WTC11 (cell line): ENCODE measurements around the gene PARD3B.

Experiments used
- ARID4B ChIP-seq: sonication (generic); formaldehyde crosslinking; IDR thresholded peaks from 2 replicates; pipeline ENCODE4 v1.8.0; 2023; ENCODE audit warnings: missing genetic modification reagents, mild to moderate bottlenecking, borderline replicate concordance
- ATF6 ChIP-seq: sonication (generic); formaldehyde crosslinking; IDR thresholded peaks from 2 replicates; pipeline ENCODE4 v1.8.1; 2023; ENCODE audit warnings: mild to moderate bottlenecking, missing genetic modification reagents
- CTCF ChIP-seq: fragments of 200-600 bp; IDR thresholded peaks from 2 replicates; pipeline ENCODE4 v1.8.0; 2022; ENCODE audit warnings: antibody characterized with exemption
- IRF2 ChIP-seq: sonication (generic); formaldehyde crosslinking; IDR thresholded peaks from 2 replicates; pipeline ENCODE4 v1.8.0; 2022; ENCODE audit warnings: low read depth, missing genetic modification reagents, borderline replicate concordance
- JUN ChIP-seq: sonication (generic); formaldehyde crosslinking; IDR thresholded peaks from 2 replicates; pipeline ENCODE4 v1.8.0; 2023; ENCODE audit warnings: mild to moderate bottlenecking, missing genetic modification reagents
- PREB ChIP-seq: sonication (generic); formaldehyde crosslinking; IDR thresholded peaks from 2 replicates; pipeline ENCODE4 v1.8.1; 2022; ENCODE audit warnings: mild to moderate bottlenecking, missing genetic modification reagents, moderate library complexity, borderline replicate concordance
- TEAD4 ChIP-seq: sonication (generic); formaldehyde crosslinking; IDR thresholded peaks from 2 replicates; pipeline ENCODE4 v1.8.0; 2022; ENCODE audit warnings: mild to moderate bottlenecking, missing genetic modification reagents
- USF2 ChIP-seq: sonication (generic); formaldehyde crosslinking; IDR thresholded peaks from 2 replicates; pipeline ENCODE4 v1.8.1; 2023; ENCODE audit warnings: mild to moderate bottlenecking, missing genetic modification reagents, moderate library complexity
- ZNF121 ChIP-seq: sonication (generic); formaldehyde crosslinking; IDR thresholded peaks from 2 replicates; pipeline ENCODE4 v1.8.0; 2023; ENCODE audit warnings: missing genetic modification reagents
- ZNF512 ChIP-seq: sonication (generic); formaldehyde crosslinking; IDR thresholded peaks from 2 replicates; pipeline ENCODE4 v1.8.1; 2022; ENCODE audit warnings: missing genetic modification reagents, borderline replicate concordance

- TF ChIP-seq ZNF512 (CRISPR knock-in tag) (no peak), CTCF (no peak), ATF6 (CRISPR knock-in tag) (no peak), ARID4B (CRISPR knock-in tag) (no peak), JUN (CRISPR knock-in tag) (no peak), IRF2 (CRISPR knock-in tag) (no peak), PREB (CRISPR knock-in tag) (no peak), ZNF121 (CRISPR knock-in tag) (no peak), USF2 (CRISPR knock-in tag) (no peak), TEAD4 (CRISPR knock-in tag) (no peak)
These were observed 671.7 kb downstream of the PARD3B start for GRCh38 chr2:205217004-205217403.
